OCI-LY7 (cell line): Measurements from ENCODE around the gene UNC5A.

Experiments
- EZH2phosphoT487 ChIP-seq: fragments of 200-600 bp; sonication (generic); IDR thresholded peaks from 2 replicates; pipeline ENCODE4 v1.6.1; 2018; ENCODE audit warnings: low read depth, borderline replicate concordance, mild to moderate bottlenecking, mixed run types, antibody characterized with exemption, low read length, moderate library complexity, mixed read lengths
- TF ChIP-seq, protein P1 (sequence below): fragments of 200-600 bp; sonication (generic); conservative IDR thresholded peaks from 2 replicates; pipeline ENCODE4 v1.5.1; 2014; ENCODE audit warnings: mild to moderate bottlenecking, antibody characterized with exemption, low read length, moderate library complexity, mixed read lengths

DNA sequence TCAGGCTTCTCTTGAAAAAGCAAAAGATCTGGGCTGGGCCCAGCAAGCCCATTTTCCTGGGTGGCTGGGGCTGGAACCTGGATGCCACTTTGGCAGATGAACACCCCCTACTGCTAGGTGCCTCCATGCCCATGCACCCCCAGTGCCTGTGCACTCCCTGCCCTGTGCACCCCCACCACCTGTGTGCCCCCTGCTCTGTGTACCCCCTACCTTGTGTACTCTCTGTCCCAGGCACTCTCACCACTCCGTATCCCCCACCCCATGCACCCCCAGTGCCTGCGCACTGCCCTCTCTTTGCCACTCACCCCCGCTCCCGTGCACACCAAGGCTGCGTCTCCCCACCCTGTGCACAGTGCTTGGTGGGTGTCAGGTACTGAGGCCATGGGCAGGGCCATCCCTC is 14.2 kb downstream of the UNC5A start:
- TF ChIP-seq, protein P1, sequence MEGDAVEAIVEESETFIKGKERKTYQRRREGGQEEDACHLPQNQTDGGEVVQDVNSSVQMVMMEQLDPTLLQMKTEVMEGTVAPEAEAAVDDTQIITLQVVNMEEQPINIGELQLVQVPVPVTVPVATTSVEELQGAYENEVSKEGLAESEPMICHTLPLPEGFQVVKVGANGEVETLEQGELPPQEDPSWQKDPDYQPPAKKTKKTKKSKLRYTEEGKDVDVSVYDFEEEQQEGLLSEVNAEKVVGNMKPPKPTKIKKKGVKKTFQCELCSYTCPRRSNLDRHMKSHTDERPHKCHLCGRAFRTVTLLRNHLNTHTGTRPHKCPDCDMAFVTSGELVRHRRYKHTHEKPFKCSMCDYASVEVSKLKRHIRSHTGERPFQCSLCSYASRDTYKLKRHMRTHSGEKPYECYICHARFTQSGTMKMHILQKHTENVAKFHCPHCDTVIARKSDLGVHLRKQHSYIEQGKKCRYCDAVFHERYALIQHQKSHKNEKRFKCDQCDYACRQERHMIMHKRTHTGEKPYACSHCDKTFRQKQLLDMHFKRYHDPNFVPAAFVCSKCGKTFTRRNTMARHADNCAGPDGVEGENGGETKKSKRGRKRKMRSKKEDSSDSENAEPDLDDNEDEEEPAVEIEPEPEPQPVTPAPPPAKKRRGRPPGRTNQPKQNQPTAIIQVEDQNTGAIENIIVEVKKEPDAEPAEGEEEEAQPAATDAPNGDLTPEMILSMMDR = no peak
- no peak for TF ChIP-seq EZH2phosphoT487
